ENCODE measurements around the gene AHCTF1.
A peak's percentile ranks its signal among the peaks of the same experiment; 100 is the strongest.

Gene AHCTF1

GRCh38 chr1:246933893-246934292, 2.1 kb upstream of the AHCTF1 start:
- TF ChIP-seq CTCF (IDR thresholded peaks at IDR 0.05): no peak
- DNase-seq (ENCODE audit: low spot score): no peak
- no peak overlapping the region for H3K27ac ChIP-seq
- H3K4me3 ChIP-seq: no peak overlapping the region

GRCh38 chr1:246932366-246932700, 585 bp upstream of the AHCTF1 start:
- no peak for TF ChIP-seq CTCF (IDR thresholded peaks at IDR 0.05)
- peak overlapping the region; percentile 100 for H3K4me3 ChIP-seq
- no peak for DNase-seq (ENCODE audit: low spot score)
- peak overlapping the region; percentile 93 to 100 for H3K27ac ChIP-seq

GRCh38 chr1:246930830-246931548, 759 bp downstream of the AHCTF1 start:
- Histone ChIP-seq H3K4me3 (peak overlapping the region; percentile 100), H3K27ac (peak overlapping the region; percentile 93 to 100)
- TF ChIP-seq CTCF (IDR thresholded peaks at IDR 0.05): no peak
- DNase-seq (ENCODE audit: low spot score): peak; percentile 77

- no peak overlapping the region for H3K27ac ChIP-seq
- H3K4me3 ChIP-seq: no peak overlapping the region
- no peak for TF ChIP-seq CTCF (IDR thresholded peaks at IDR 0.05)
- DNase-seq (ENCODE audit: low spot score): no peak
Observed at GRCh38 chr1:246925997-246926626, 5.6 kb downstream of the AHCTF1 start.

- Histone ChIP-seq H3K4me3 (no peak overlapping the region), H3K27ac (no peak overlapping the region)
- no peak for DNase-seq (ENCODE audit: low spot score)
- TF ChIP-seq CTCF (IDR thresholded peaks at IDR 0.05): no peak
Observed at GRCh38 chr1:246923900-246924299, 7.8 kb downstream of the AHCTF1 start.

GRCh38 chr1:246923482-246923881, 8.3 kb downstream of the AHCTF1 start:
- Histone ChIP-seq H3K4me3 (no peak overlapping the region), H3K27ac (no peak overlapping the region)
- no peak for TF ChIP-seq CTCF (IDR thresholded peaks at IDR 0.05)
- no peak for DNase-seq (ENCODE audit: low spot score)

GRCh38 chr1:246921481-246921880, 10.3 kb downstream of the AHCTF1 start:
- Histone ChIP-seq H3K4me3 (no peak overlapping the region), H3K27ac (peak overlapping the region in 1 of 2 donors; percentile 21)
- no peak for DNase-seq (ENCODE audit: low spot score)
- TF ChIP-seq CTCF (IDR thresholded peaks at IDR 0.05): no peak
